Upper lobe of left lung (tissue), 4 donors: ENCODE results near the gene PPP1R14D.

ENCODE experiments used
- CTCF ChIP-seq, 6 experiments: fragments of 450-650 bp in 4 of 6; fragments of 200-600 bp in 2 of 6; sonication (generic) in 2 of 6; IDR thresholded peaks; one replicate each; pipeline ENCODE4 v1.5.1; 2016 to 2019; ENCODE audit warnings: antibody characterized with exemption in 6 of 6
- POLR2A ChIP-seq, 4 donors: fragments of 450-650 bp; IDR thresholded peaks; one replicate each; pipeline ENCODE4 v1.5.1; 2016 to 2017; ENCODE audit warnings: antibody characterized with exemption in 4 of 4, mild to moderate bottlenecking in 2 of 4
- POLR2AphosphoS5 ChIP-seq, 2 donors: sonication (generic); formaldehyde crosslinking; IDR thresholded peaks; one replicate each; pipeline ENCODE4 v1.5.1; 2017; ENCODE audit warnings: antibody characterized with exemption in 2 of 2

- TF ChIP-seq CTCF (IDR thresholded peaks at IDR 0.05) = no peak
- no peak for TF ChIP-seq POLR2AphosphoS5 (IDR thresholded peaks at IDR 0.05)
- TF ChIP-seq POLR2A (IDR thresholded peaks at IDR 0.05) = no peak
Observed at GRCh38 chr15:40771242-40771641, 57.3 kb downstream of the PPP1R14D start.
